ENCODE measurements around the gene CMIP. TPM values are rescaled to one million over a fixed set of nuclear protein-coding genes. Genes with fewer than 3 reads are reported as not detected.
A peak's percentile ranks its signal among the peaks of the same experiment; 100 is the strongest.

CMIP gene
- total RNA-seq, 4 donors from 2014 or later: 16.7 to 104 (median 43.6) TPM

DNA sequence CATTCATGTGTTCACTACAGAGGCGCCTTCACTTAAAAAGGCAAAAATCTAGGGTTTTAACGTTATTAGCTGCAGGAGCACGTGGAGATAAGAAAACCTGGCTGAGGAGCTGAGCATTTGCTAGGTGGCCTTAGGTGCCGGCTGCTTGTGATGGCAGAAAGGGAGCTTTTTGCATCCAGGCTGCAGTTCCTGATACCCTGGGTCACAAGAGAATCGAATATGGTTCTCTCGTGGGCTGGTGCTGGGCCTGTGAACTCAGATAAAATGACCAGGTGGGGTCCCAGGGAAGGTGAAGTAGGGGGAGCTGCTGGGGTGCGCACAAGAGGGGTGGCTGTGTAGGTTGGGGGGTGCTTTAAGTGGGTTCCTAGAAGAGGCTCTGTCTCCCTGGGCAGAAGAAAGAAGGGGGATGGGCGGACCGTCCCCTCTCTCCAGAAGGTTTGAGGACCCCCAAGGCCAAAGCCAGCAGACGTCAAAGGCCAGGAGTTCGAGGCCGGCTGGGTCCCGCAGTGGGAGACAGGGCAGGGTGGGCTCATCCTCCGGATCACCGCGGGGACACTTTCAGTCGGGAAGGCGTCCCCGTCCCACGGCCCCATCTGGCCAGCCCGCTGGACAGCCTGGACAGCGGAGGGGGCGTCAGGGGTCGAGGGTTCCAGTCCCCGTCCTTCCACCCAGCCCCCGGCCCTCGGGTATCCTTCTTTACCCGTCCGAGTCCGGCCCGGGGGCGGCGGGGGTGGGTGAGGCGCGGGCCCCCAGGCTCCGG lies 740 bp upstream of the CMIP start:
- peaks cover 0 to 4% of the 10 kb centered on the region in 2 donors for H3K4me1 ChIP-seq
- peak overlapping the region; percentile 42 to 53 for H3K4me3 ChIP-seq
- no peaks in the 10 kb centered on the region for H3K36me3 ChIP-seq
- H3K27me3 ChIP-seq: no peaks in the 10 kb centered on the region
- peak; percentile 47 to 52 for DNase-seq
- no peaks in the 10 kb centered on the region for H3K9me3 ChIP-seq
- TF ChIP-seq CTCF (IDR thresholded peaks at IDR 0.05): no peak
- intact Hi-C loops (cut with DNase I; ENCODE audit: low total_unique reads): no loop called here
- H3K27ac ChIP-seq: peak overlapping the region; percentile 93 to 94

GRCh38 chr16:81445143-81445961 lies 744 bp downstream of the CMIP start:
- Histone ChIP-seq H3K4me3 (peak overlapping the region; percentile 59 to 89), H3K36me3 (no peaks in the 10 kb centered on the region), H3K27ac (peak overlapping the region; percentile 68 to 93), H3K4me1 (no peaks in the 10 kb centered on the region), H3K27me3 (no peaks in the 10 kb centered on the region), H3K9me3 (no peaks in the 10 kb centered on the region)
- peak in 1 of 2 donors; percentile 36 for DNase-seq
- intact Hi-C loops (cut with DNase I; ENCODE audit: low total_unique reads): no loop called here
- peak in 1 of 4 experiments; percentile 33 for TF ChIP-seq CTCF (IDR thresholded peaks at IDR 0.05)
- TF ChIP-seq POLR2A (IDR thresholded peaks at IDR 0.05): no peak

GRCh38 chr16:81445966-81446906 lies 1.6 kb downstream of the CMIP start:
- Histone ChIP-seq H3K27ac (peak overlapping the region; percentile 68 to 93), H3K36me3 (no peaks in the 10 kb centered on the region), H3K9me3 (no peaks in the 10 kb centered on the region), H3K4me1 (no peaks in the 10 kb centered on the region), H3K4me3 (peak overlapping the region; percentile 59 to 89), H3K27me3 (no peaks in the 10 kb centered on the region)
- intact Hi-C loops (cut with DNase I; ENCODE audit: low total_unique reads): no loop called here
- TF ChIP-seq CTCF (IDR thresholded peaks at IDR 0.05) (no peak), POLR2A (IDR thresholded peaks at IDR 0.05) (no peak)
- peak in 1 of 2 donors; percentile 43 for DNase-seq

GRCh38 chr16:81446907-81447268 lies 2.3 kb downstream of the CMIP start:
- intact Hi-C loops (cut with DNase I; ENCODE audit: low total_unique reads): no loop called here
- Histone ChIP-seq H3K9me3 (no peaks in the 10 kb centered on the region), H3K27ac (peak overlapping the region; percentile 68 to 93)

More at GRCh38 chr16:81446907-81447268, 2.3 kb downstream of the CMIP start:
- Histone ChIP-seq H3K27me3 (no peaks in the 10 kb centered on the region), H3K36me3 (no peaks in the 10 kb centered on the region), H3K4me3 (peak overlapping the region; percentile 59 to 89), H3K4me1 (no peaks in the 10 kb centered on the region)
- TF ChIP-seq POLR2A (IDR thresholded peaks at IDR 0.05): no peak
- no peak for TF ChIP-seq CTCF (IDR thresholded peaks at IDR 0.05)
- no peak for DNase-seq
